ENCODE data around the gene TIAM2.

Gene TIAM2

DNA sequence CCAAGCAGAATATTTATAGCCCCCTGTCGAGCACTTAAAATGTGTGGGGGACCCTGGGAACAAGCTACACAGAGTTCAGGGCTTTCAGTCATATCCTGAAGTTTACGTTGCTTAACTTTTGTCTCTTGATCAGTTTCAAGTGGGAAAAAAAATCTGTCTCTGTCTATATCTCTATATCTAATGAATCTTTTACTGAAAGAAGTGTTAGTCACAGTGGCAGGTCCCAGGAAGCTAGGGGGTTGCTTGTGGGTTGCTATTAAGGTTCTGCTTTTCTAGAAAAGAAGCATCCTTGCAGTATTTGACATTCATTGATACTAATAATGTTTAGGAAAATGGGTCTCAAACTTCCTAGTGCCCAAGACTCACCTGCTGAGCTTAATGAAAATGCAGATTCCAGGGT lies 192.0 kb downstream of the TIAM2 start:
- DNase-seq (ENCODE audit: extremely low spot score): no peak
- ChIA-PET CTCF (no interaction called here), POLR2A (no interaction called here)
- no peak for TF ChIP-seq BHLHE40 (IDR thresholded peaks at IDR 0.05; ENCODE audit: borderline replicate concordance)
- no peak for TF ChIP-seq SP1 (IDR thresholded peaks at IDR 0.05)
- TF ChIP-seq SUZ12 (IDR thresholded peaks at IDR 0.05): no peak
- no peak for TF ChIP-seq ZNF384 (IDR thresholded peaks at IDR 0.05)
- no peak for TF ChIP-seq CTBP1 (IDR thresholded peaks at IDR 0.05; ENCODE audit: borderline replicate concordance)

GRCh38 chr6:155187994-155188706 lies 193.0 kb downstream of the TIAM2 start:
- no peak for TF ChIP-seq LEF1 (IDR thresholded peaks at IDR 0.05; ENCODE audit: borderline replicate concordance)
- no peak for TF ChIP-seq L3MBTL2 (conservative IDR thresholded peaks at IDR 0.05)
- TF ChIP-seq FOXK2 (IDR thresholded peaks at IDR 0.05): no peak
- TF ChIP-seq, protein P1, sequence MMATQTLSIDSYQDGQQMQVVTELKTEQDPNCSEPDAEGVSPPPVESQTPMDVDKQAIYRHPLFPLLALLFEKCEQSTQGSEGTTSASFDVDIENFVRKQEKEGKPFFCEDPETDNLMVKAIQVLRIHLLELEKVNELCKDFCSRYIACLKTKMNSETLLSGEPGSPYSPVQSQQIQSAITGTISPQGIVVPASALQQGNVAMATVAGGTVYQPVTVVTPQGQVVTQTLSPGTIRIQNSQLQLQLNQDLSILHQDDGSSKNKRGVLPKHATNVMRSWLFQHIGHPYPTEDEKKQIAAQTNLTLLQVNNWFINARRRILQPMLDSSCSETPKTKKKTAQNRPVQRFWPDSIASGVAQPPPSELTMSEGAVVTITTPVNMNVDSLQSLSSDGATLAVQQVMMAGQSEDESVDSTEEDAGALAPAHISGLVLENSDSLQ (IDR thresholded peaks at IDR 0.05): no peak
- no peak for TF ChIP-seq ZNF384 (IDR thresholded peaks at IDR 0.05)
- TF ChIP-seq SUZ12 (IDR thresholded peaks at IDR 0.05): no peak
- no peak for TF ChIP-seq ELF4 (IDR thresholded peaks at IDR 0.05)
- TF ChIP-seq NFRKB (IDR thresholded peaks at IDR 0.05): no peak
- TF ChIP-seq HDGF (IDR thresholded peaks at IDR 0.05; ENCODE audit: borderline replicate concordance): no peak
- TF ChIP-seq FOXA1 (IDR thresholded peaks at IDR 0.05): no peak
- no peak for TF ChIP-seq TARDBP (IDR thresholded peaks at IDR 0.05)
- TF ChIP-seq CTBP1 (IDR thresholded peaks at IDR 0.05; ENCODE audit: borderline replicate concordance): no peak
- TF ChIP-seq SP1 (IDR thresholded peaks at IDR 0.05): no peak
- no peak for TF ChIP-seq FOXM1 (IDR thresholded peaks at IDR 0.05; ENCODE audit: borderline replicate concordance)
- POLR2A ChIA-PET: no interaction called here

GRCh38 chr6:155188707-155189496 lies 193.8 kb downstream of the TIAM2 start:
- no peak for DNase-seq (ENCODE audit: extremely low spot score)
- POLR2A ChIA-PET: no interaction called here
- no peak for TF ChIP-seq L3MBTL2 (conservative IDR thresholded peaks at IDR 0.05)
- TF ChIP-seq, protein P1 (IDR thresholded peaks at IDR 0.05): no peak

More at GRCh38 chr6:155187994-155188706, 193.0 kb downstream of the TIAM2 start:
- CTCF ChIA-PET: interaction anchor here (0.5 kb wide), 1 partner anchor 125 kb away, joined by 3 read pairs; no protein-coding TSS in a partner anchor
- DNase-seq (ENCODE audit: extremely low spot score): no peak

DNA sequence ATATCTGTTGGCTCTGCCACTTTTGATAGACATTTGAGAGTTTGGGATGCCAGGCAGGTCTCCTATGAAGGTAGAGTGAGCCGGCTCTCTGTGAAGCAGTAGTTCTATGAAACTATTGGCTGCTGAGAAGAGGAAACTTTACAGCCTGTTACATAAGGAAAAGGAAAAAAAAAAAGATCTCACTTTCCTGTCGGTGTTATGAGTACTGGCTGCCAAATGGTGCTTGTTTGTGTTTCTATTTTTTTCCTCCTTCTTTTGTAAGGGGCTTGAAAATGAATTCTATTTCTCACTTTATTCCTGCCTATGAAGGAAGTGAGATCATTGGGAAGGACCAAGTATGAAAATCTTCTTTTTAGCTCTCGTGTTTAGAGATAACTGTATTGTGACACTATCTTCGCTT lies 195.6 kb downstream of the TIAM2 start:
- DNase-seq (ENCODE audit: extremely low spot score): no peak
- ChIA-PET CTCF (no interaction called here), POLR2A (no interaction called here)
- TF ChIP-seq ARNT (IDR thresholded peaks at IDR 0.05) (no peak), FOXK2 (IDR thresholded peaks at IDR 0.05) (no peak), SP1 (IDR thresholded peaks at IDR 0.05) (no peak), L3MBTL2 (conservative IDR thresholded peaks at IDR 0.05) (no peak), ZNF384 (IDR thresholded peaks at IDR 0.05) (no peak), TARDBP (IDR thresholded peaks at IDR 0.05) (no peak), HDGF (IDR thresholded peaks at IDR 0.05; ENCODE audit: borderline replicate concordance) (no peak), SUZ12 (IDR thresholded peaks at IDR 0.05) (no peak), FOXA1 (IDR thresholded peaks at IDR 0.05) (no peak), CTBP1 (IDR thresholded peaks at IDR 0.05; ENCODE audit: borderline replicate concordance) (no peak), ELF4 (IDR thresholded peaks at IDR 0.05) (no peak), LEF1 (IDR thresholded peaks at IDR 0.05; ENCODE audit: borderline replicate concordance) (no peak), BHLHE40 (IDR thresholded peaks at IDR 0.05; ENCODE audit: borderline replicate concordance) (no peak), NFRKB (IDR thresholded peaks at IDR 0.05) (no peak), FOXM1 (IDR thresholded peaks at IDR 0.05; ENCODE audit: borderline replicate concordance) (no peak)
- TF ChIP-seq, protein P1 (IDR thresholded peaks at IDR 0.05): no peak

More at GRCh38 chr6:155188707-155189496, 193.8 kb downstream of the TIAM2 start:
- CTCF ChIA-PET: interaction anchor here (0.5 kb wide), 1 partner anchor 124 kb away, joined by 3 read pairs; no protein-coding TSS in a partner anchor

- TF ChIP-seq FOXM1 (IDR thresholded peaks at IDR 0.05; ENCODE audit: borderline replicate concordance): no peak
- no peak for TF ChIP-seq BHLHE40 (IDR thresholded peaks at IDR 0.05; ENCODE audit: borderline replicate concordance)
- ChIA-PET POLR2A (no interaction called here), CTCF (no interaction called here)
- DNase-seq (ENCODE audit: extremely low spot score): no peak
Measured at GRCh38 chr6:155193526-155193925, 198.4 kb downstream of the TIAM2 start.

- ChIA-PET POLR2A (no interaction called here), CTCF (no interaction called here)
- TF ChIP-seq LEF1 (IDR thresholded peaks at IDR 0.05; ENCODE audit: borderline replicate concordance) (no peak), NFRKB (IDR thresholded peaks at IDR 0.05) (no peak), FOXM1 (IDR thresholded peaks at IDR 0.05; ENCODE audit: borderline replicate concordance) (no peak), L3MBTL2 (conservative IDR thresholded peaks at IDR 0.05) (no peak), SUZ12 (IDR thresholded peaks at IDR 0.05) (no peak), HDGF (IDR thresholded peaks at IDR 0.05; ENCODE audit: borderline replicate concordance) (no peak), TARDBP (IDR thresholded peaks at IDR 0.05) (no peak), CTBP1 (IDR thresholded peaks at IDR 0.05; ENCODE audit: borderline replicate concordance) (no peak), SP1 (IDR thresholded peaks at IDR 0.05) (no peak), ARNT (IDR thresholded peaks at IDR 0.05) (no peak), FOXK2 (IDR thresholded peaks at IDR 0.05) (no peak), FOXA1 (IDR thresholded peaks at IDR 0.05) (no peak), ELF4 (IDR thresholded peaks at IDR 0.05) (no peak), BHLHE40 (IDR thresholded peaks at IDR 0.05; ENCODE audit: borderline replicate concordance) (no peak), ZNF384 (IDR thresholded peaks at IDR 0.05) (no peak)
- TF ChIP-seq, protein P1 (IDR thresholded peaks at IDR 0.05): no peak
- no peak for DNase-seq (ENCODE audit: extremely low spot score)
Measured at GRCh38 chr6:155194399-155194798, 199.3 kb downstream of the TIAM2 start.

Measured in HEK293T (cell line).